Suprapubic skin (tissue), 3 donors: Measurements from ENCODE around the gene SENP2.

Experiments
- CTCF ChIP-seq, 2 donors: fragments of 200-600 bp in 1 of 2; fragments of 450-650 bp in 1 of 2; sonication (generic) in 1 of 2; IDR thresholded peaks; one replicate each; pipeline ENCODE4 v1.5.1; 2016 to 2019; ENCODE audit warnings: antibody characterized with exemption in 2 of 2, mild to moderate bottlenecking in 1 of 2, moderate library complexity in 1 of 2
- EP300 ChIP-seq: sonication (generic); formaldehyde crosslinking; IDR thresholded peaks from one replicate; pipeline ENCODE4 v1.6.1; 2017; ENCODE audit warnings: antibody characterized with exemption
- POLR2A ChIP-seq, 2 donors: fragments of 450-650 bp; IDR thresholded peaks; one replicate each; pipeline ENCODE4 v1.6.1; 2017; ENCODE audit warnings: antibody characterized with exemption in 2 of 2, mild to moderate bottlenecking in 2 of 2, moderate library complexity in 2 of 2

GRCh38 chr3:185561958-185562357, 24.1 kb upstream of the SENP2 start:
- TF ChIP-seq CTCF (IDR thresholded peaks at IDR 0.05) (no peak), EP300 (no peak), POLR2A (IDR thresholded peaks at IDR 0.05) (no peak)
